ENCODE results near the gene C6.

Gene C6

DNA sequence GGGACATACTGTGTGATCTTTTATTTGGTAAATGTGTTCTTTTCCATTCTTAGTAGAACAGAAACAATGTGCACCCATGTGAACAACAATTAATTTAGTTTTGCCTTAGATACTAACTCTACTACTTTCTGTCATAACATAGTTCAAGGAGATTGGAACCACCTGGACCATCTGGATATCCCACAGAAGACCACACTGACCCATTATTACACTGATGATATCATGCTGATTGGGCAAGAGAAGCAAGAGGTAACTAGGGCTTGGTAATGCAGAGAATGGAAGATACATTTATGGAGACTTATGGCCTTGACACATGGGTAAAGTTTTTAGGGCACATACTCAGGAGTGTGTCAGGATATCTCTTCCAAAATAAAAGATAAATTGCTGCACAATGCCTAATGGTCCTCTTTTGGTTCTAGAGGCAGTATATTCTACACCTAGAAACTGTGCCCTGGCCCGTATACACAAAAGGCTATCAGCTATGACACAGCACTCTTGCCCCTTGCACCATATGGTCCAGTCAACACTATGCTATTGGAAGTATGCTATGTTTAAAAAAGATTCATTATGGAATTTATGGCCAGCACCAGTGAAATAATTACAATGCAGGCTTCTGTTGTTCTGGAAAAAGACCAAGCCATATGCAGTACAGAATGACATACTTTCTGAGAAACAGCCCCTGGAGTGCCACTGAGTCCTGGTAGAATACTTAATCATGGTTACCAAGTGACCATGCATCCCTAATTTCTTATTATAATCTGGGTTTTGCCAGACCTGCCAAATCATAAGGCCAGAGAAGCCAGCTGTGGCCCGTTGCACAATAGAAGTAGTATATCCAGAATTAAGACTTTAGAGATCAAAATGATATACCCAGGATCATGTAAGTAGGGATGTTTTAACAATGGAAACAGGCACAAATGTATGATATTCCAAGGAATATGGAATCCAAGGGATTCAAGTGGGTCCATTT is 100.6 kb downstream of the C6 start:
- no peak overlapping the region for H4K91ac ChIP-seq (ENCODE audit: low read length)
- DNase-seq = peak; percentile 35

GRCh38 chr5:41109186-41109585 is 104.1 kb downstream of the C6 start:
- no peak overlapping the region for H3K27ac ChIP-seq (ENCODE audit: low read length, poor library complexity, severe bottlenecking)
- peak; percentile 22 for DNase-seq
- H3K36me3 ChIP-seq (ENCODE audit: control insufficient read depth in 1 of 2, insufficient read depth in 2 of 2, low read depth in 1 of 2, low read length in 2 of 2) = no peaks in the 10 kb centered on the region
- H3K4me1 ChIP-seq (ENCODE audit: control insufficient read depth, insufficient read depth, low read depth, low read length) = no peaks in the 10 kb centered on the region
- H3K9me3 ChIP-seq (ENCODE audit: control insufficient read depth, low read length) = no peaks in the 10 kb centered on the region
- H3K4ac ChIP-seq (ENCODE audit: low read depth in 1 of 2, low read length in 2 of 2) = no peak overlapping the region
- no peak overlapping the region for H2AK5ac ChIP-seq (ENCODE audit: low read length, severe bottlenecking)
- H3K23ac ChIP-seq (ENCODE audit: low read length in 2 of 2) = no peak overlapping the region
- no peak overlapping the region for H4K8ac ChIP-seq (ENCODE audit: low read length)
- no peak overlapping the region for H3K18ac ChIP-seq (ENCODE audit: low read depth in 1 of 2, low read length in 2 of 2)
- no peak overlapping the region for H2BK5ac ChIP-seq (ENCODE audit: low read depth, low read length, poor library complexity, severe bottlenecking)
- H2BK12ac ChIP-seq (ENCODE audit: low read length in 2 of 2) = no peak overlapping the region
- no peak overlapping the region for H3K14ac ChIP-seq (ENCODE audit: low read length in 2 of 2)
- H2AFZ ChIP-seq (ENCODE audit: low read depth, low read length) = no peak overlapping the region
- H2BK15ac ChIP-seq (ENCODE audit: low read depth, poor library complexity, severe bottlenecking) = no peak overlapping the region
- H2BK120ac ChIP-seq (ENCODE audit: low read depth, low read length) = no peak overlapping the region
- no peak overlapping the region for H3K4me2 ChIP-seq (ENCODE audit: low read length, poor library complexity, severe bottlenecking)
- H3K27me3 ChIP-seq (ENCODE audit: control insufficient read depth in 1 of 2, insufficient read depth in 1 of 2, low read length in 2 of 2) = no peaks in the 10 kb centered on the region
- no peak overlapping the region for H3K9ac ChIP-seq (ENCODE audit: low read length)
- no peak overlapping the region for H4K91ac ChIP-seq (ENCODE audit: low read length)
- H3K79me1 ChIP-seq (replicated peaks; ENCODE audit: low read length, poor library complexity, severe bottlenecking) = no peaks in the 10 kb centered on the region
- no peak overlapping the region for H3K4me3 ChIP-seq (ENCODE audit: insufficient read depth in 1 of 2, low read depth in 1 of 2, low read length in 2 of 2)

More for the DNA sequence above, 100.6 kb downstream of the C6 start:
- Histone ChIP-seq H2AK5ac (ENCODE audit: low read length, severe bottlenecking) (no peak overlapping the region), H3K4me3 (ENCODE audit: insufficient read depth in 1 of 2, low read depth in 1 of 2, low read length in 2 of 2) (no peak overlapping the region), H3K4ac (ENCODE audit: low read depth in 1 of 2, low read length in 2 of 2) (no peak overlapping the region), H3K27me3 (ENCODE audit: control insufficient read depth in 1 of 2, insufficient read depth in 1 of 2, low read length in 2 of 2) (no peaks in the 10 kb centered on the region), H4K8ac (ENCODE audit: low read length) (no peak overlapping the region), H3K79me1 (replicated peaks; ENCODE audit: low read length, poor library complexity, severe bottlenecking) (no peaks in the 10 kb centered on the region), H2BK5ac (ENCODE audit: low read depth, low read length, poor library complexity, severe bottlenecking) (no peak overlapping the region), H3K4me1 (ENCODE audit: control insufficient read depth, insufficient read depth, low read depth, low read length) (no peaks in the 10 kb centered on the region), H2BK15ac (ENCODE audit: low read depth, poor library complexity, severe bottlenecking) (no peak overlapping the region), H3K4me2 (ENCODE audit: low read length, poor library complexity, severe bottlenecking) (no peak overlapping the region), H2AFZ (ENCODE audit: low read depth, low read length) (no peak overlapping the region), H3K23ac (ENCODE audit: low read length in 2 of 2) (no peak overlapping the region), H3K36me3 (ENCODE audit: control insufficient read depth in 1 of 2, insufficient read depth in 2 of 2, low read depth in 1 of 2, low read length in 2 of 2) (no peaks in the 10 kb centered on the region), H2BK12ac (ENCODE audit: low read length in 2 of 2) (no peak overlapping the region), H2BK120ac (ENCODE audit: low read depth, low read length) (no peak overlapping the region), H3K9ac (ENCODE audit: low read length) (no peak overlapping the region), H3K14ac (ENCODE audit: low read length in 2 of 2) (no peak overlapping the region), H3K18ac (ENCODE audit: low read depth in 1 of 2, low read length in 2 of 2) (no peak overlapping the region), H3K9me3 (ENCODE audit: control insufficient read depth, low read length) (no peaks in the 10 kb centered on the region), H3K27ac (ENCODE audit: low read length, poor library complexity, severe bottlenecking) (no peak overlapping the region)
- WGBS = no CpG with 5 or more reads among the region's 2 CpGs

- H4K91ac ChIP-seq (ENCODE audit: low read length) = no peak overlapping the region
- no peak overlapping the region for H3K27ac ChIP-seq (ENCODE audit: low read length, poor library complexity, severe bottlenecking)
- H2BK5ac ChIP-seq (ENCODE audit: low read depth, low read length, poor library complexity, severe bottlenecking) = no peak overlapping the region
- H2AFZ ChIP-seq (ENCODE audit: low read depth, low read length) = no peak overlapping the region
- no peaks in the 10 kb centered on the region for H3K36me3 ChIP-seq (ENCODE audit: control insufficient read depth in 1 of 2, insufficient read depth in 2 of 2, low read depth in 1 of 2, low read length in 2 of 2)
- no peak overlapping the region for H2BK120ac ChIP-seq (ENCODE audit: low read depth, low read length)
- DNase-seq = no peak
- H3K14ac ChIP-seq (ENCODE audit: low read length in 2 of 2) = no peak overlapping the region
- no peak overlapping the region for H3K23ac ChIP-seq (ENCODE audit: low read length in 2 of 2)
- no peak overlapping the region for H3K4ac ChIP-seq (ENCODE audit: low read depth in 1 of 2, low read length in 2 of 2)
- H3K79me1 ChIP-seq (replicated peaks; ENCODE audit: low read length, poor library complexity, severe bottlenecking) = no peaks in the 10 kb centered on the region
- H3K9me3 ChIP-seq (ENCODE audit: control insufficient read depth, low read length) = no peaks in the 10 kb centered on the region
- no peak overlapping the region for H3K4me3 ChIP-seq (ENCODE audit: insufficient read depth in 1 of 2, low read depth in 1 of 2, low read length in 2 of 2)
- no peak overlapping the region for H2AK5ac ChIP-seq (ENCODE audit: low read length, severe bottlenecking)
- H3K4me1 ChIP-seq (ENCODE audit: control insufficient read depth, insufficient read depth, low read depth, low read length) = no peaks in the 10 kb centered on the region
- H3K18ac ChIP-seq (ENCODE audit: low read depth in 1 of 2, low read length in 2 of 2) = no peak overlapping the region
- no peak overlapping the region for H3K4me2 ChIP-seq (ENCODE audit: low read length, poor library complexity, severe bottlenecking)
- no peak overlapping the region for H2BK15ac ChIP-seq (ENCODE audit: low read depth, poor library complexity, severe bottlenecking)
- H3K27me3 ChIP-seq (ENCODE audit: control insufficient read depth in 1 of 2, insufficient read depth in 1 of 2, low read length in 2 of 2) = no peaks in the 10 kb centered on the region
- H4K8ac ChIP-seq (ENCODE audit: low read length) = no peak overlapping the region
- H3K9ac ChIP-seq (ENCODE audit: low read length) = no peak overlapping the region
- H2BK12ac ChIP-seq (ENCODE audit: low read length in 2 of 2) = no peak overlapping the region
Observed at GRCh38 chr5:41102341-41102740, 111.0 kb downstream of the C6 start.

- Histone ChIP-seq H2BK120ac (ENCODE audit: low read depth, low read length) (no peak overlapping the region), H3K18ac (ENCODE audit: low read depth in 1 of 2, low read length in 2 of 2) (no peak overlapping the region), H4K91ac (ENCODE audit: low read length) (no peak overlapping the region), H3K4me1 (ENCODE audit: control insufficient read depth, insufficient read depth, low read depth, low read length) (no peaks in the 10 kb centered on the region), H3K36me3 (ENCODE audit: control insufficient read depth in 1 of 2, insufficient read depth in 2 of 2, low read depth in 1 of 2, low read length in 2 of 2) (no peaks in the 10 kb centered on the region), H3K9me3 (ENCODE audit: control insufficient read depth, low read length) (no peaks in the 10 kb centered on the region), H3K4ac (ENCODE audit: low read depth in 1 of 2, low read length in 2 of 2) (no peak overlapping the region), H4K8ac (ENCODE audit: low read length) (no peak overlapping the region), H3K27ac (ENCODE audit: low read length, poor library complexity, severe bottlenecking) (no peak overlapping the region), H3K79me1 (replicated peaks; ENCODE audit: low read length, poor library complexity, severe bottlenecking) (no peaks in the 10 kb centered on the region), H3K27me3 (ENCODE audit: control insufficient read depth in 1 of 2, insufficient read depth in 1 of 2, low read length in 2 of 2) (no peaks in the 10 kb centered on the region), H2BK15ac (ENCODE audit: low read depth, poor library complexity, severe bottlenecking) (no peak overlapping the region), H2BK12ac (ENCODE audit: low read length in 2 of 2) (no peak overlapping the region), H3K14ac (ENCODE audit: low read length in 2 of 2) (no peak overlapping the region), H2BK5ac (ENCODE audit: low read depth, low read length, poor library complexity, severe bottlenecking) (no peak overlapping the region), H3K9ac (ENCODE audit: low read length) (no peak overlapping the region), H2AFZ (ENCODE audit: low read depth, low read length) (no peak overlapping the region), H3K4me3 (ENCODE audit: insufficient read depth in 1 of 2, low read depth in 1 of 2, low read length in 2 of 2) (no peak overlapping the region), H3K4me2 (ENCODE audit: low read length, poor library complexity, severe bottlenecking) (no peak overlapping the region), H2AK5ac (ENCODE audit: low read length, severe bottlenecking) (no peak overlapping the region), H3K23ac (ENCODE audit: low read length in 2 of 2) (no peak overlapping the region)
- no peak for DNase-seq
- 33% methylated on average over 2 of the region's 2 CpGs for whole genome bisulfite sequencing
Observed at GRCh38 chr5:41097642-41098041, 115.7 kb downstream of the C6 start.
